Glutamatergic neuron (in vitro differentiated cells): ENCODE measurements around the gene MYCBPAP. TPM values are rescaled to one million over a fixed set of nuclear protein-coding genes. Genes with fewer than 3 reads are reported as not detected.

Source experiments
- DNase-seq: peaks from one replicate; pipeline ENCODE4 v3.0.0; 2022
- H3K27ac Mint-ChIP-seq: one replicate; pipeline ENCODE4 v1.8.0; 2020; ENCODE audit warnings: mild to moderate bottlenecking, mixed read lengths, inconsistent platforms; ENCODE audit not compliant: unreplicated experiment
- H3K27me3 Mint-ChIP-seq: one replicate; pipeline ENCODE4 v1.8.0; 2020; ENCODE audit warnings: mild to moderate bottlenecking, moderate library complexity, mixed read lengths, inconsistent platforms; ENCODE audit not compliant: unreplicated experiment
- H3K36me3 Mint-ChIP-seq: one replicate; pipeline ENCODE4 v1.8.0; 2020; ENCODE audit warnings: mild to moderate bottlenecking, mixed read lengths, inconsistent platforms; ENCODE audit not compliant: unreplicated experiment
- H3K4me1 Mint-ChIP-seq: one replicate; pipeline ENCODE4 v1.8.0; 2020; ENCODE audit warnings: mild to moderate bottlenecking, low read depth, mixed read lengths, inconsistent platforms; ENCODE audit not compliant: unreplicated experiment
- H3K4me3 Mint-ChIP-seq: one replicate; pipeline ENCODE4 v1.8.0; 2020; ENCODE audit warnings: mild to moderate bottlenecking, mixed read lengths, inconsistent platforms; ENCODE audit not compliant: unreplicated experiment
- H3K9me3 Mint-ChIP-seq: one replicate; pipeline ENCODE4 v1.8.0; 2020; ENCODE audit warnings: mild to moderate bottlenecking, moderate library complexity, mixed read lengths, inconsistent platforms; ENCODE audit not compliant: unreplicated experiment
- CTCF ChIP-seq: fragments of 200-600 bp; sonication (generic); IDR thresholded peaks from one replicate; pipeline ENCODE4 v1.5.0; 2021; ENCODE audit not compliant: partially characterized antibody, unreplicated experiment
- total RNA-seq: library from RNA; stranded (reverse); fragmentation: NEBNext Ultra II Directional; extraction: Animal tissue kit (Norgen Biotek cat#: 25700); gene quantifications from one replicate; pipeline ENCODE4 v1.2.1, GENCODE V29; 2021; ENCODE audit not compliant: unreplicated experiment

Gene MYCBPAP
- total RNA-seq, 1 donor from 2014 or later = 2.5 TPM

- peak overlapping the region; percentile 94 for H3K4me3 Mint-ChIP-seq
- peak overlapping the region; percentile 78 for H3K27ac Mint-ChIP-seq
- DNase-seq = peak; percentile 83
- peaks cover 8% of the 10 kb centered on the region for H3K4me1 Mint-ChIP-seq
- H3K9me3 Mint-ChIP-seq = peaks cover 3% of the 10 kb centered on the region
- peaks cover 6% of the 10 kb centered on the region for H3K27me3 Mint-ChIP-seq
- H3K36me3 Mint-ChIP-seq = no peaks in the 10 kb centered on the region
- TF ChIP-seq CTCF = peak; percentile 11
These were observed 28.6 kb upstream of the MYCBPAP start for GRCh38 chr17:50479522-50480141.

GRCh38 chr17:50480142-50480764 lies 28.0 kb upstream of the MYCBPAP start:
- peaks cover 3% of the 10 kb centered on the region for H3K9me3 Mint-ChIP-seq
- H3K4me3 Mint-ChIP-seq = no peak overlapping the region
- peaks cover 6% of the 10 kb centered on the region for H3K27me3 Mint-ChIP-seq
- peaks cover 8% of the 10 kb centered on the region for H3K4me1 Mint-ChIP-seq
- no peak overlapping the region for H3K27ac Mint-ChIP-seq
- no peak for TF ChIP-seq CTCF
- no peaks in the 10 kb centered on the region for H3K36me3 Mint-ChIP-seq
- no peak for DNase-seq

GRCh38 chr17:50480854-50481490 lies 27.3 kb upstream of the MYCBPAP start:
- no peak for DNase-seq
- peaks cover 6% of the 10 kb centered on the region for H3K27me3 Mint-ChIP-seq
- H3K4me3 Mint-ChIP-seq = no peak overlapping the region
- peaks cover 3% of the 10 kb centered on the region for H3K9me3 Mint-ChIP-seq
- H3K4me1 Mint-ChIP-seq = peaks cover 8% of the 10 kb centered on the region
- no peaks in the 10 kb centered on the region for H3K36me3 Mint-ChIP-seq
- no peak overlapping the region for H3K27ac Mint-ChIP-seq
- no peak for TF ChIP-seq CTCF

GRCh38 chr17:50481648-50482047 lies 26.6 kb upstream of the MYCBPAP start:
- Mint-ChIP-seq H3K4me3 (no peak overlapping the region), H3K27ac (no peak overlapping the region), H3K27me3 (peaks cover 6% of the 10 kb centered on the region), H3K36me3 (no peaks in the 10 kb centered on the region), H3K4me1 (peaks cover 8% of the 10 kb centered on the region), H3K9me3 (peaks cover 3% of the 10 kb centered on the region)
- TF ChIP-seq CTCF = no peak
- no peak for DNase-seq

- no peak for DNase-seq
- Mint-ChIP-seq H3K4me1 (peaks cover 8% of the 10 kb centered on the region), H3K27me3 (peaks cover 6% of the 10 kb centered on the region), H3K36me3 (no peaks in the 10 kb centered on the region), H3K27ac (no peak overlapping the region), H3K9me3 (peaks cover 3% of the 10 kb centered on the region), H3K4me3 (no peak overlapping the region)
- TF ChIP-seq CTCF = no peak
These were observed 26.1 kb upstream of the MYCBPAP start for GRCh38 chr17:50482110-50482509.
